ENCODE measurements around the gene TUBA3D.
"Not testable (repeated sequence)": the region's sequence is repeated elsewhere in the genome, so short reads cannot be mapped to it uniquely, and the experiment has no call there.

DNA sequence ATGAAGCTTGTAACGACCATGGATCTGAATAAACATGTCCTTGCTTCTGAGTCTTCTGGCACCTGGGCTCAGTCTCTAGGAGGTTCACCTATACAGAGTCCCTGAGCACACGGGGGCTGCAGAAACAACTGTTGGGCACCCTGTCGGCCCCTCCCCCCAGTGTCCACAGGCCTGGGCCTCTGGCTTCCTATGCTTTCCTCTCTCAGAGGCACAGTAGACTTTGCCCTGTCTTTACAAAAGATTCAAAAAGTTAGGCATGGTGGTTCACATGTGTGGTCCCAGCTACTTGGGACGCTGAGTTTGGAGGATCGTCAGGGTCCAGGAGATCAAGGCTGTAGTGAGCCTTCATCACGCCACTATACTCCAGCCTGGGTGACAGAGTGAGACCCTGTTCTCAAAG lies 45.6 kb downstream of the TUBA3D start:
- TF ChIP-seq, protein P1, sequence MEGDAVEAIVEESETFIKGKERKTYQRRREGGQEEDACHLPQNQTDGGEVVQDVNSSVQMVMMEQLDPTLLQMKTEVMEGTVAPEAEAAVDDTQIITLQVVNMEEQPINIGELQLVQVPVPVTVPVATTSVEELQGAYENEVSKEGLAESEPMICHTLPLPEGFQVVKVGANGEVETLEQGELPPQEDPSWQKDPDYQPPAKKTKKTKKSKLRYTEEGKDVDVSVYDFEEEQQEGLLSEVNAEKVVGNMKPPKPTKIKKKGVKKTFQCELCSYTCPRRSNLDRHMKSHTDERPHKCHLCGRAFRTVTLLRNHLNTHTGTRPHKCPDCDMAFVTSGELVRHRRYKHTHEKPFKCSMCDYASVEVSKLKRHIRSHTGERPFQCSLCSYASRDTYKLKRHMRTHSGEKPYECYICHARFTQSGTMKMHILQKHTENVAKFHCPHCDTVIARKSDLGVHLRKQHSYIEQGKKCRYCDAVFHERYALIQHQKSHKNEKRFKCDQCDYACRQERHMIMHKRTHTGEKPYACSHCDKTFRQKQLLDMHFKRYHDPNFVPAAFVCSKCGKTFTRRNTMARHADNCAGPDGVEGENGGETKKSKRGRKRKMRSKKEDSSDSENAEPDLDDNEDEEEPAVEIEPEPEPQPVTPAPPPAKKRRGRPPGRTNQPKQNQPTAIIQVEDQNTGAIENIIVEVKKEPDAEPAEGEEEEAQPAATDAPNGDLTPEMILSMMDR (IDR thresholded peaks at IDR 0.05) = not testable (repeated sequence)
- TF ChIP-seq POLR2A (IDR thresholded peaks at IDR 0.05) = not testable (repeated sequence)
